Pons (tissue), 1 donor: Measurements from ENCODE around the gene CARD11.

Source experiments
- DNase-seq: peaks from one replicate; pipeline ENCODE4 v3.0.0-alpha.2; 2016; ENCODE audit warnings: low spot score

Gene CARD11

GRCh38 chr7:2982401-2982800, 61.3 kb downstream of the CARD11 start:
- no peak for DNase-seq

- DNase-seq, result no peak
Observed at GRCh38 chr7:2981103-2981480, 62.6 kb downstream of the CARD11 start.

GRCh38 chr7:2980401-2981102, 63.1 kb downstream of the CARD11 start:
- peak; percentile 37 for DNase-seq

DNA sequence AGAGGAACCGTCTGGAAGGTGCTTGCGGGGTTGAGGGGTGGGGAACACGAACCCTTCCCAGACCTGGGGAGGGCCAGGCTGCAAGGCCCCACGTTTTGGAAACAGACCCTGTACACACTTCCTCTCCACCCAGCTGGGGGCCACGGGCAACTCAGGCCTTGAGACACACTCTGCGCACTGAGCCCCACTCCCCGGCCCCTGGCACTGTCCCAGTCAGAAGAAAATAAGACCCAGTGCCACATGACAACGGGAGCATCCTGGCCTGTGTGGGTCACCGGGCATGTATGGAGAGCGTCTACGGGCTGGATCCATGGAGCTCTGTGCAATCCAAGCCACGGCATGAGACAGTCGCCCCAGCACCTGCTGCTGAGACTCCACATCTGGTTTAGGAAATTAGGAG, 63.7 kb downstream of the CARD11 start:
- DNase-seq, result no peak

GRCh38 chr7:2979201-2979631, 64.5 kb downstream of the CARD11 start:
- DNase-seq, result no peak

DNA sequence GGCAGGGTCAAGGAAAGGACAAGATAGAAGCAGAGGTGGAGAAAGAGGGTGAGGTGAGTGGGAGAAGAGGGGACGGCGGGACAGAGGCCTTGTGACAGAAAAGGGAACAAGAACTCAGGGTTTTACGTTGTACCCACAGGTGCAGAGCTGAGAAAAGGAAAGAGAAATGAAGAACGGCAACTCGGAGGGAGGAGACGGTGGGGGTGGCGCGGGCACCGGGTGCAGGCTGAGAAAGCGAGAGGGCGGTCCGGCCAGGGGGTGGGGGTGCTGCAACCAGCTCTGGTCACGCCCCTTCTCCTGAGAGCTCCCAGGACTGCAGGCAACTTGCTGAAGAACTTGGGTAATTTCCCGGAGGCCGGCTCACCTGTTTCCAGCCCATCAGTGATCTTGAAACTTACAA, 65.3 kb downstream of the CARD11 start:
- no peak for DNase-seq

GRCh38 chr7:2975821-2976371, 67.8 kb downstream of the CARD11 start:
- no peak for DNase-seq

GRCh38 chr7:2974093-2974819, 69.4 kb downstream of the CARD11 start:
- DNase-seq, result no peak

GRCh38 chr7:2972835-2973161, 70.9 kb downstream of the CARD11 start:
- DNase-seq, result no peak

GRCh38 chr7:2971914-2972834, 71.5 kb downstream of the CARD11 start:
- DNase-seq, result no peak

- no peak for DNase-seq
Observed at GRCh38 chr7:2970861-2971260, 72.8 kb downstream of the CARD11 start.

GRCh38 chr7:2970307-2970664, 73.4 kb downstream of the CARD11 start:
- DNase-seq, result no peak

DNA sequence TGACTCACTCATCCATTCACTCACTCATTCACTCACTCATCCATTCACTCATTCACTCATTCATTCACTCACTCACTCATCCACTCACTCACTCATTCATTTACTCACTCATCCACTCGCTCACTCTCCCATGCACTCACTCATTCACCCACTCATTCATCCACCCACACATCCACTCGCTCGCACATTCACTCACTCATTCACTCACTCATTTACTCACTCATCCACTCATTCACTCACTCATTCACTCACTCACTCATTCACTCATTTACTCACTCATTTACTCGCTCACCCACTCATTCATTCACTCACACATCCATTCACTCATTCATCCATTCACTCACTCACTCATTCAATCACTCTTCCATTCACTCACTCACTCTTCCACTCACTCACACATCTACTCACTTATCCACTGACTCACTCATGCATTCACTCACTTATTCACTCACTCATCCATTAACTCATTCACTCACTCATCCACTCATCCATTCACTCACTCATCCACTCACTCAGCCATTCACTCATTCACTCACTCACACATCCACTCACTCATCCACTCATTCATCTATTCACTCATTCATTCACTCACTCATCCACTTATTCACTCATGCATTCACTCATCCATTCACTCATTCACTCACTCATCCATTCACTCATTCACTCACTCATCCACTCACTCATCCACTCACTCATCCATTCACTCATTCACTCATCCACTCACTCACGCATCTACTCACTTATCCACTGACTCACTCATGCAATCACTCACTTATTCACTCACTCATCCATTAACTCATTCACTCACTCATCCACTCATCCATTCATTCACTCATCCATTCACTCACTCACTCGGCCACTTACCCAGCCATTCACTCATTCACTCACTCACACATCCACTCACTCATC, 74.0 kb downstream of the CARD11 start:
- no peak for DNase-seq

DNA sequence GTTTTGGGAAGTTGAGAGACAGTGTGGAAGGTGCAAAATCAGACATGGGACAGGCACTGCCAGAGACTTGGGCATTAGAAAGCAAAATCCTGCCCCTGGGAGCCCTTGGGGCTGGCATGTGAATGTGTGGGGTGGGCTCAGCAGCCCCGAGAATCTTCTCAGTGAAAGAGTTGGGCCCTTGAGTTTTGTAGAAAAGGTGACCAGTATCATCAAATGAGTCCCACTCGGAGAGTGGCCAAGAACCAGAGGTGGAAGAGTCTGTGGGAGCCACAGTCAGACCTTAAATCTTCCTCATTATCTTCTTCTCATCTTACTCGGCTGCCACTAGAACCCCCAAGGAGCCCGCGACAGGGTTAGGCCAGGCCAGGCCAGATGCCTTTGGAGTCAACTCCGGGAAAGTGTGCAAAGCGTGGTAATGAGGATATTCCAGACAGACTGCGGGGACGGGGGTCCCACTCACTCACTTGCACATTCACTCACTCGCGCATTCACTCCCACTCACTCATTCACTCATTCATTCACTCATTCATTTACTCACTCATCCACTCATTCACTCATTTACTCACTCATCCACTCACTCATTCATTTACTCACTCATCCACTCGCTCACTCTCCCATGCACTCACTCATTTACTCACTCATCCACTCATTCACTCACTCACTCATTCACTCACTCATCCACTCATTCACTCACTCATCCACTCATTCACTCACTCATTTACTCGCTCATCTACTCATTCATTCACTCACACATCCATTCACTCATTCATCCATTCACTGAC, 74.9 kb downstream of the CARD11 start:
- DNase-seq, result no peak

- no peak for DNase-seq
Observed at GRCh38 chr7:2968176-2968575, 75.5 kb downstream of the CARD11 start.

- no peak for DNase-seq
Observed at GRCh38 chr7:2967705-2968104, 76.0 kb downstream of the CARD11 start.

DNA sequence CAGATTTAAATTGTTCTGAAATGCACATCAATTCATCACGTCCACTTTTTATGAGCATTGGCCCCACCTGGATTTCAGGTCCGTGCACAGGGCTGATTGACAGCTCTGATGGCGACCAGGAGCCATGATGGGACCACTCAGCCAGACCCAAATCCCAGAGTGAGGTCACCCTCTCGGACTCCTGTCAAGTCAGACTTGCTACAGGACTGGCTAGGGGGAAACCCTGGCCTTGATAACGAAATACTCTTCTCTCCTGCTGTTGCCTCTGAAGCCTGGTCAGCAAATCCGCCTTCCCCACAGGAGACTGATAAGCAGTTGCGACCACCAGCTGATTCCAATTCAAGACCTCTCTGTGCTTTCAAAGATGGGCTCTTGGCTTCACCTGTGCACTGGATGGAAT, 76.4 kb downstream of the CARD11 start:
- DNase-seq, result no peak

- no peak for DNase-seq
Observed at GRCh38 chr7:2966466-2967078, 77.1 kb downstream of the CARD11 start.

- DNase-seq, result no peak
Observed at GRCh38 chr7:2965745-2966270, 77.9 kb downstream of the CARD11 start.

DNA sequence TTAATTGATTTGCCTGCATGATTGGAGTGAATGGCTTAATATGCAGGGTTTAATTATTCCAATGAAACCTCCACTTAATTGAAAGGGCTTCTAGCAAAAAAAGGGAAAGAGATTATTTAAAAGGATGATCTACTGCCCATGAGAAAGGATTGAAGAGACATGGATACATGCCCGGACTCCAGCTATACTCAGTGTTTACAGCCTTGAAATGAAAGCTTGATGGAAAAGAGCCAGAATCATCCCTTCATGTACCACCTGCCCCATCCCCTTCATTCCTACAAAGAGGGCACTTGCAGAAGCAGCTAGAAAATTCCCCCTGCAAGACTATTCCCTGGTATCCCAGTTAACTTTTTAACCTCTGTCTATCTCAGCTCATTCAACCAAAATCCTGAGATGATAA, 78.4 kb downstream of the CARD11 start:
- DNase-seq, result no peak
